DMS153 (cell line): ENCODE measurements around the gene DDX41.
"Not testable (repeated sequence)": the region's sequence is repeated elsewhere in the genome, so short reads cannot be mapped to it uniquely, and the experiment has no call there.

Experiments
- DNase-seq: peaks from one replicate; lab custom pipeline; 2025; lab: John Stamatoyannopoulos, UW

DDX41 gene

GRCh38 chr5:177516601-177517568 lies at the start of gene DDX41:
TSS of gene DDX41 (minus strand) at chr5:177516961. CDS start at chr5:177516945, 16 bp downstream.
- peak; percentile 89 for DNase-seq

- DNase-seq: no peak
Measured at GRCh38 chr5:177565046-177565445, 48.3 kb upstream of the DDX41 start.

GRCh38 chr5:177559446-177559941 lies 42.7 kb upstream of the DDX41 start:
- not testable (repeated sequence) for DNase-seq

- DNase-seq: no peak
Measured at GRCh38 chr5:177557796-177558195, 41.0 kb upstream of the DDX41 start.

GRCh38 chr5:177557041-177557647 lies 40.4 kb upstream of the DDX41 start:
- no peak for DNase-seq

GRCh38 chr5:177555665-177556064 lies 38.9 kb upstream of the DDX41 start:
- DNase-seq: no peak

- no peak for DNase-seq
Measured at GRCh38 chr5:177555228-177555627, 38.5 kb upstream of the DDX41 start.

GRCh38 chr5:177554474-177555111 lies 37.8 kb upstream of the DDX41 start, which contains the start of gene FAM193B:
TSS of gene FAM193B (minus strand) at chr5:177554563. CDS start at chr5:177554458, 105 bp downstream.
- DNase-seq: peak; percentile 64

GRCh38 chr5:177553671-177554429 lies 37.1 kb upstream of the DDX41 start:
- no peak for DNase-seq

- no peak for DNase-seq
Measured at GRCh38 chr5:177552839-177553455, 36.2 kb upstream of the DDX41 start.

- no peak for DNase-seq
Measured at GRCh38 chr5:177550122-177550521, 33.4 kb upstream of the DDX41 start.

GRCh38 chr5:177548495-177548894 lies 31.7 kb upstream of the DDX41 start:
- DNase-seq: no peak

GRCh38 chr5:177547736-177548135 lies 31.0 kb upstream of the DDX41 start:
- DNase-seq: no peak

- DNase-seq: no peak
Measured at GRCh38 chr5:177546258-177546741, 29.5 kb upstream of the DDX41 start.

GRCh38 chr5:177545487-177546257 lies 28.9 kb upstream of the DDX41 start:
- DNase-seq: no peak

GRCh38 chr5:177542816-177543465 lies 26.2 kb upstream of the DDX41 start:
- DNase-seq: no peak

GRCh38 chr5:177540438-177540837 lies 23.7 kb upstream of the DDX41 start:
- no peak for DNase-seq

GRCh38 chr5:177539411-177539810 lies 22.6 kb upstream of the DDX41 start:
- DNase-seq: no peak

- DNase-seq: no peak
Measured at GRCh38 chr5:177538876-177539275, 22.1 kb upstream of the DDX41 start.
